Fibroblast of lung (primary cell): ENCODE measurements around the gene GPD1.

Experiments used
- CTCF ChIP-seq, 2 donors: IDR thresholded peaks in 1 of 2; conservative IDR thresholded peaks in 1 of 2; 1 replicate in 1 of 2; 2 replicates in 1 of 2; pipeline ENCODE4 v1.5.1; 2011 to 2012; ENCODE audit warnings: low read length in 2 of 2, control low read depth in 1 of 2, inconsistent platforms in 1 of 2, low read depth in 1 of 2, mild to moderate bottlenecking in 1 of 2
- EZH2 ChIP-seq: IDR thresholded peaks from 2 replicates; pipeline ENCODE4 v1.5.1; 2012; ENCODE audit warnings: low read length, control low read depth, mild to moderate bottlenecking; ENCODE audit errors: missing control alignments

- no peak for TF ChIP-seq CTCF (conservative IDR thresholded peaks at IDR 0.05 in 1 of 2, IDR thresholded peaks at IDR 0.05 in 1 of 2; ENCODE audit: low read depth in 1 of 2, low read length in 2 of 2)
- no peak for TF ChIP-seq EZH2
These were observed 46.6 kb upstream of the GPD1 start, which contains the start of gene ASIC1 for GRCh38 chr12:50057000-50057841.
